ENCODE measurements around the gene CARD19. TPM values are rescaled to one million over a fixed set of nuclear protein-coding genes. Genes with fewer than 3 reads are reported as not detected.

The CARD19 gene
- total RNA-seq, 2 experiments from 2014 or later = 51.7 to 55.4 TPM

GRCh38 chr9:93117924-93118862 lies 22.2 kb downstream of the CARD19 start:
- POLR2A ChIA-PET = interaction anchor here (0.6 to 1.4 kb wide), 3 partner anchors 12 to 48 kb away, joined by 3 to 4 read pairs (median 3); partner anchors contain the start of gene NINJ1
- CTCF ChIA-PET = interaction anchor here (0.6 to 5.1 kb wide), 5 partner anchors 9 to 115 kb away, joined by 3 to 57 read pairs (median 7); no protein-coding TSS in a partner anchor
- no peak overlapping the region for H3K4me3 Mint-ChIP-seq
- H3K27me3 Mint-ChIP-seq (ENCODE audit: low read depth) = no peaks in the 10 kb centered on the region
- peak overlapping the region; percentile 4 for H3K27ac Mint-ChIP-seq
- no peak for ATAC-seq
- H3K36me3 Mint-ChIP-seq (ENCODE audit: low read depth) = peaks cover 8% of the 10 kb centered on the region
- peaks cover 25% of the 10 kb centered on the region for H3K4me1 Mint-ChIP-seq (ENCODE audit: low read depth)
- no peaks in the 10 kb centered on the region for H3K9me3 Mint-ChIP-seq (ENCODE audit: insufficient read depth)
- no peak for DNase-seq

- DNase-seq = no peak
- no peaks in the 10 kb centered on the region for H3K9me3 Mint-ChIP-seq (ENCODE audit: insufficient read depth)
- POLR2A ChIA-PET = interaction anchor here (0.6 to 2.1 kb wide), 5 partner anchors 11 to 49 kb away, joined by 3 to 11 read pairs (median 4); partner anchors contain the start of gene NINJ1
- no peak overlapping the region for H3K4me3 Mint-ChIP-seq
- peak overlapping the region; percentile 89 for H3K27ac Mint-ChIP-seq
- peaks cover 8% of the 10 kb centered on the region for H3K36me3 Mint-ChIP-seq (ENCODE audit: low read depth)
- peak; percentile 5 for ATAC-seq
- peaks cover 25% of the 10 kb centered on the region for H3K4me1 Mint-ChIP-seq (ENCODE audit: low read depth)
- CTCF ChIA-PET = interaction anchor here (1.0 to 5.1 kb wide), 11 partner anchors 10 to 116 kb away, joined by 3 to 57 read pairs (median 4); partner anchors contain the start of gene NINJ1
- no peaks in the 10 kb centered on the region for H3K27me3 Mint-ChIP-seq (ENCODE audit: low read depth)
Observed at GRCh38 chr9:93118863-93119702, 23.1 kb downstream of the CARD19 start.

- DNase-seq (no peak), ATAC-seq (peak; percentile 5)
- H3K27me3 Mint-ChIP-seq (ENCODE audit: low read depth) = no peaks in the 10 kb centered on the region
- POLR2A ChIA-PET = interaction anchor here (1.3 to 2.1 kb wide), 3 partner anchors 10 to 19 kb away, joined by 4 to 11 read pairs (median 6); partner anchors contain the start of gene NINJ1
- no peaks in the 10 kb centered on the region for H3K9me3 Mint-ChIP-seq (ENCODE audit: insufficient read depth)
- H3K36me3 Mint-ChIP-seq (ENCODE audit: low read depth) = peaks cover 8% of the 10 kb centered on the region
- peaks cover 24% of the 10 kb centered on the region for H3K4me1 Mint-ChIP-seq (ENCODE audit: low read depth)
- peak overlapping the region; percentile 89 for H3K27ac Mint-ChIP-seq
- no peak overlapping the region for H3K4me3 Mint-ChIP-seq
- CTCF ChIA-PET = interaction anchor here (0.8 to 5.1 kb wide), 15 partner anchors 10 to 447 kb away, joined by 3 to 57 read pairs (median 4); partner anchors contain the start of gene NINJ1
Observed at GRCh38 chr9:93119703-93119952, 23.6 kb downstream of the CARD19 start.

GRCh38 chr9:93119953-93120845 lies 24.2 kb downstream of the CARD19 start:
- Mint-ChIP-seq H3K9me3 (ENCODE audit: insufficient read depth) (no peaks in the 10 kb centered on the region), H3K27ac (peak overlapping the region; percentile 89), H3K4me3 (no peak overlapping the region), H3K27me3 (ENCODE audit: low read depth) (no peaks in the 10 kb centered on the region), H3K36me3 (ENCODE audit: low read depth) (peaks cover 9% of the 10 kb centered on the region), H3K4me1 (ENCODE audit: low read depth) (peaks cover 23% of the 10 kb centered on the region)
- ATAC-seq (peak; percentile 80), DNase-seq (peak; percentile 68)
- ChIA-PET POLR2A (interaction anchor here (0.8 to 2.1 kb wide), 4 partner anchors 9 to 92 kb away, joined by 3 to 11 read pairs (median 5); partner anchors contain the start of gene NINJ1), CTCF (interaction anchor here (0.8 to 5.1 kb wide), 15 partner anchors 9 to 446 kb away, joined by 3 to 57 read pairs (median 4); partner anchors contain the start of gene NINJ1)

- ChIA-PET CTCF (interaction anchor here (1.1 to 5.1 kb wide), 7 partner anchors 9 to 445 kb away, joined by 3 to 57 read pairs (median 4); no protein-coding TSS in a partner anchor), POLR2A (interaction anchor here (0.8 to 2.1 kb wide), 4 partner anchors 9 to 93 kb away, joined by 3 to 11 read pairs (median 5); partner anchors contain the start of gene NINJ1)
- peaks cover 9% of the 10 kb centered on the region for H3K36me3 Mint-ChIP-seq (ENCODE audit: low read depth)
- H3K4me1 Mint-ChIP-seq (ENCODE audit: low read depth) = peaks cover 30% of the 10 kb centered on the region
- ATAC-seq (no peak), DNase-seq (no peak)
- no peaks in the 10 kb centered on the region for H3K9me3 Mint-ChIP-seq (ENCODE audit: insufficient read depth)
- H3K4me3 Mint-ChIP-seq = no peak overlapping the region
- no peaks in the 10 kb centered on the region for H3K27me3 Mint-ChIP-seq (ENCODE audit: low read depth)
- no peak overlapping the region for H3K27ac Mint-ChIP-seq
Observed at GRCh38 chr9:93120846-93121315, 24.9 kb downstream of the CARD19 start.

- Mint-ChIP-seq H3K4me3 (no peak overlapping the region), H3K27me3 (ENCODE audit: low read depth) (no peaks in the 10 kb centered on the region), H3K4me1 (ENCODE audit: low read depth) (peaks cover 37% of the 10 kb centered on the region), H3K9me3 (ENCODE audit: insufficient read depth) (no peaks in the 10 kb centered on the region), H3K36me3 (ENCODE audit: low read depth) (peaks cover 9% of the 10 kb centered on the region), H3K27ac (peak overlapping the region; percentile 52)
- no peak for DNase-seq
- CTCF ChIA-PET = interaction anchor here (3.8 to 5.1 kb wide), 2 partner anchors 8 to 12 kb away, joined by 12 to 57 read pairs; no protein-coding TSS in a partner anchor
- POLR2A ChIA-PET = no interaction called here
- ATAC-seq = no peak
Observed at GRCh38 chr9:93121316-93122241, 25.6 kb downstream of the CARD19 start.

GRCh38 chr9:93122721-93123221 lies 26.8 kb downstream of the CARD19 start:
- H3K27ac Mint-ChIP-seq = no peak overlapping the region
- CTCF ChIA-PET = interaction anchor here (2.5 kb wide), 1 partner anchor 14 kb away, joined by 14 read pairs; no protein-coding TSS in a partner anchor
- H3K36me3 Mint-ChIP-seq (ENCODE audit: low read depth) = peaks cover 9% of the 10 kb centered on the region
- no peaks in the 10 kb centered on the region for H3K27me3 Mint-ChIP-seq (ENCODE audit: low read depth)
- POLR2A ChIA-PET = interaction anchor here (0.7 kb wide), 1 partner anchor 9 kb away, joined by 3 read pairs; no protein-coding TSS in a partner anchor
- no peak overlapping the region for H3K4me3 Mint-ChIP-seq
- H3K4me1 Mint-ChIP-seq (ENCODE audit: low read depth) = peaks cover 49% of the 10 kb centered on the region
- ATAC-seq (no peak), DNase-seq (no peak)
- H3K9me3 Mint-ChIP-seq (ENCODE audit: insufficient read depth) = no peaks in the 10 kb centered on the region

GRCh38 chr9:93123561-93124283 lies 27.7 kb downstream of the CARD19 start:
- Mint-ChIP-seq H3K4me1 (ENCODE audit: low read depth) (peaks cover 57% of the 10 kb centered on the region), H3K27me3 (ENCODE audit: low read depth) (no peaks in the 10 kb centered on the region), H3K9me3 (ENCODE audit: insufficient read depth) (no peaks in the 10 kb centered on the region), H3K4me3 (no peak overlapping the region), H3K27ac (peak overlapping the region; percentile 60), H3K36me3 (ENCODE audit: low read depth) (peaks cover 9% of the 10 kb centered on the region)
- ChIA-PET CTCF (interaction anchor here (2.5 kb wide), 1 partner anchor 15 kb away, joined by 14 read pairs; no protein-coding TSS in a partner anchor), POLR2A (interaction anchor here (0.7 kb wide), 1 partner anchor 8 kb away, joined by 3 read pairs; no protein-coding TSS in a partner anchor)
- ATAC-seq (no peak), DNase-seq (no peak)

- ChIA-PET POLR2A (interaction anchor here (1.5 kb wide), 1 partner anchor 9 kb away, joined by 5 read pairs; the partner anchor contains the start of gene NINJ1), CTCF (interaction anchor here (1.4 to 2.5 kb wide), 2 partner anchors 16 to 60 kb away, joined by 4 to 14 read pairs; no protein-coding TSS in a partner anchor)
- no peak for ATAC-seq
- no peak overlapping the region for H3K4me3 Mint-ChIP-seq
- no peaks in the 10 kb centered on the region for H3K27me3 Mint-ChIP-seq (ENCODE audit: low read depth)
- no peaks in the 10 kb centered on the region for H3K9me3 Mint-ChIP-seq (ENCODE audit: insufficient read depth)
- peaks cover 9% of the 10 kb centered on the region for H3K36me3 Mint-ChIP-seq (ENCODE audit: low read depth)
- H3K27ac Mint-ChIP-seq = peak overlapping the region; percentile 58
- H3K4me1 Mint-ChIP-seq (ENCODE audit: low read depth) = peaks cover 50% of the 10 kb centered on the region
- DNase-seq = no peak
Observed at GRCh38 chr9:93124793-93125192, 28.8 kb downstream of the CARD19 start.
